HFF-Myc (cell line): ENCODE measurements around the gene TEAD4.

Experiments used
- DNase-seq: peaks from one replicate; pipeline ENCODE4 v3.0.0-alpha.2; 2011; ENCODE audit warnings: low read depth; ENCODE audit errors: extremely low read depth
- H3K4me3 ChIP-seq: replicated peaks from 2 replicates; pipeline ENCODE4 v1.5.1; 2011; ENCODE audit warnings: low read depth, mild to moderate bottlenecking, control low read depth, low read length
- CTCF ChIP-seq: IDR thresholded peaks from 2 replicates; pipeline ENCODE4 v1.5.1; 2012; ENCODE audit warnings: mild to moderate bottlenecking, low read depth, low read length, control low read depth; ENCODE audit errors: missing control alignments

The TEAD4 gene

DNA sequence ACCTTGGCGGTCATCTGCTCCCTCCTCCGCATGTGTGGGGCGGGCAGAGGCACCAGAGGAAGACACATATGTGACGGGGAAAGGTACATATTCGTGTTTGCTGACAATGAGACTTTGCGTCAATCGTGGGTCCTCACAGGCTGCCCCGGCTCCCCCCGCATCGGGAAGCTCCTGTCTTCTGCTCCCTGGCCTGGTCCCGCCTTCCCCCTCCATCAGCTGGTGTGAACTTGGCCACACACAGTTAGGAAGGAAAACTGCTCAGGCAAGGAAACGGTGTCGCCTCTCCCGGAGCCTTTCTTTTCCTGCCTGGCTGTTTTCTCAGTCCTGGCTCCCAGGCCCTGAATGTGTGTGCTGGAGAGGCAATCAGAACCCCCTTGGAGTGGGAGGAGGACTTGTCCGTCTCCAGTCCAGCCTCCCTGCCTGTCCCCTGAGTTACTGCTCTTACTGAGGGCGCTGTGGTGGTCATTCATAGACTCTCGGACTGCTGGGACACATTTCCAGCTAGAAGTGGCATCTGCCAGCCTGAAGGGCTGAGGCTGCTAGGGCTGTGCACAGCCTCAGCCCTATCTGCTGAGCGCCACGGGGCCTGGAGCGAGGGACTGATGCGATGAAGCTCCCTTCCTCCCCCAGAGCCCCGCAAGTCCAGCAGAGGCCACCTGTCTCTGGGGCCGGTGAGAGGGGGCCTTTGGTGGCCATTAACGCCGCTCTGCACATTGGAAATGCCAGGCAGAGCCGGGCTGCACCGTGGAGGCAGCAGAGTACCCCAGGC lies 73.8 kb downstream of the TEAD4 start:
- TF ChIP-seq CTCF = no peak
- H3K4me3 ChIP-seq = no peak overlapping the region

GRCh38 chr12:3033539-3033867 lies 74.3 kb downstream of the TEAD4 start:
- no peak for TF ChIP-seq CTCF
- no peak for DNase-seq
- no peak overlapping the region for H3K4me3 ChIP-seq

More for the DNA sequence above, 73.8 kb downstream of the TEAD4 start:
- DNase-seq = no peak

- peak; percentile 80 for TF ChIP-seq CTCF
- DNase-seq = no peak
- no peak overlapping the region for H3K4me3 ChIP-seq
These were observed 75.0 kb downstream of the TEAD4 start for GRCh38 chr12:3034067-3034750.

- DNase-seq = no peak
- no peak for TF ChIP-seq CTCF
- no peak overlapping the region for H3K4me3 ChIP-seq
These were observed 76.0 kb downstream of the TEAD4 start for GRCh38 chr12:3035171-3035570.

DNA sequence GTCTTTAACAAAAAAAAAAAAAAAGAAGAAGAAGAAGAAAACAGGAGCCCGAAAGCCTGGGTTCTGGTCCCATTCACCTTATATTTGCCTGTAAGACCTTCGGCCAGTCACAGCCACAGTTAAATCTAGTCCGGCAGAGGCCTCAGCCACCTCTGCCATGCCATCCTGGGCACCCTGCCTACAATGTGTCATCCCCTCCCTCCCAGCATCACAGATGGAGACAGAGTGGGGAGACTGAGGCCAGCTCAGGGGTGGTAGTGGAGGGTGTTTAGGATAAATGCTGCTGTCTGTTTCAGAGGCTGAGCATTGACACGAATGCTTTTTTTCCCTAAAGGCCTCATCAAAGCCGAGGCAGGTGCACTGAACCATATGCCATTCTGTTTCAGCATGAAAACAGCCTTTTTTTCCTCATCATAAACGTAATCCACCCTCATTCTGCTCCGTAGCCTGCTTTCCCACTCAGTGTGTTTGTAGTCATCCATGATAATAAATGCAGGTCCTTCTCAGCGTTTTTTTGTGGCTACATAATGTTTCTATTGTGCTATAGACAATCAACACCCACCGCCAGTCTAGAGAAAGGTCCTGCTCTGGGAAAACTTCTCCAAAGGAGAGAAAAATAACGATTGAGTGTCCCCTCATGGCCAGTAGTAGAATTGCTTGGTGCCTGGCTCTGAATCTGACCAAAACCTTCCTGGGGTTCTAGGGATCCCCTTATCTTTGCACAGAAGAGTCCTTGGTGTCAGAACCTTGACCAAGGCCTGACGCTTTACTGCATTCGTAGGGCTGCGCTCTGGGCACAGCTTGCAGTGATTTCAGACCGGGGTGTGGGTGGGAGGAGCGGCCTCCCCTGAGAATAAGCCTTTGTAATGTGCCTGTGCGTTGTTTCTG lies 76.9 kb downstream of the TEAD4 start:
- H3K4me3 ChIP-seq = no peak overlapping the region
- TF ChIP-seq CTCF = peak; percentile 28
- no peak for DNase-seq

GRCh38 chr12:3036901-3037600 lies 77.9 kb downstream of the TEAD4 start:
- TF ChIP-seq CTCF = no peak
- DNase-seq = no peak

More at GRCh38 chr12:3036901-3037600, 77.9 kb downstream of the TEAD4 start:
- H3K4me3 ChIP-seq = no peak overlapping the region
